Large intestine (tissue), 3 donors: Measurements from ENCODE around the gene NPL. TPM values are rescaled to one million over a fixed set of nuclear protein-coding genes. Genes with fewer than 3 reads are reported as not detected.

ENCODE experiments used
- DNase-seq, 2 donors: peaks; one replicate each; pipeline versions ENCODE4 v3.0.0 to v3.0.0-alpha.2; 2013
- H3K27ac ChIP-seq: one replicate; pipeline ENCODE4 v1.5.1; 2013; ENCODE audit warnings: low read length
- H3K27me3 ChIP-seq: 2 replicates; pipeline ENCODE4 v1.6.1; 2013; ENCODE audit warnings: low read length; ENCODE audit not compliant: control insufficient read depth, insufficient read depth
- H3K36me3 ChIP-seq: 2 replicates; pipeline ENCODE4 v1.6.1; 2013; ENCODE audit warnings: low read length; ENCODE audit not compliant: control insufficient read depth, insufficient read depth
- H3K4me1 ChIP-seq: one replicate; pipeline ENCODE4 v1.6.1; 2013; ENCODE audit warnings: low read length; ENCODE audit not compliant: control insufficient read depth, insufficient read depth
- H3K4me3 ChIP-seq: one replicate; pipeline ENCODE4 v1.5.1; 2013; ENCODE audit warnings: low read length
- H3K9me3 ChIP-seq: one replicate; pipeline ENCODE4 v1.6.1; 2013; ENCODE audit warnings: mild to moderate bottlenecking, low read depth, low read length, moderate library complexity; ENCODE audit not compliant: control insufficient read depth
- WGBS: methylation state at CpG from one replicate; pipeline ENCODE4 v1.1.5; 2013; ENCODE audit warnings: low lambda C conversion rate; ENCODE audit not compliant: insufficient coverage; 5-methylcytosine and 5-hydroxymethylcytosine counted together
- polyA plus RNA-seq: library from polyadenylated mRNA; unstranded; fragments of 120-200 nt; gene quantifications from one replicate; pipeline ENCODE4 v1.2.1, GENCODE V29; 2013

NPL gene
- polyA plus RNA-seq, 1 donor = 28.0 TPM

- Histone ChIP-seq H3K4me1 (no peaks in the 10 kb centered on the region), H3K36me3 (peaks cover 13% of the 10 kb centered on the region)
- 100% methylated on average over 1 of the region's 2 CpGs for WGBS
Measured at GRCh38 chr1:182816863-182817262, 27.3 kb downstream of the NPL start.

GRCh38 chr1:182817802-182818201 lies 28.2 kb downstream of the NPL start:
- Histone ChIP-seq H3K4me1 (no peaks in the 10 kb centered on the region), H3K36me3 (peaks cover 10% of the 10 kb centered on the region), H3K27ac (no peak overlapping the region), H3K4me3 (no peak overlapping the region), H3K9me3 (no peaks in the 10 kb centered on the region), H3K27me3 (no peaks in the 10 kb centered on the region)
- no CpG with 5 or more reads among the region's 3 CpGs for WGBS
- DNase-seq = no peak

More at GRCh38 chr1:182816863-182817262, 27.3 kb downstream of the NPL start:
- Histone ChIP-seq H3K4me3 (no peak overlapping the region), H3K27ac (no peak overlapping the region), H3K9me3 (no peaks in the 10 kb centered on the region), H3K27me3 (no peaks in the 10 kb centered on the region)
- no peak for DNase-seq

GRCh38 chr1:182823220-182823619 lies 33.6 kb downstream of the NPL start:
- H3K27ac ChIP-seq = no peak overlapping the region
- no CpG with 5 or more reads among the region's 3 CpGs for WGBS
- H3K27me3 ChIP-seq = no peaks in the 10 kb centered on the region
- no peaks in the 10 kb centered on the region for H3K9me3 ChIP-seq
- DNase-seq = no peak
- H3K36me3 ChIP-seq = peaks cover 6% of the 10 kb centered on the region
- H3K4me3 ChIP-seq = no peak overlapping the region
- no peaks in the 10 kb centered on the region for H3K4me1 ChIP-seq

GRCh38 chr1:182826892-182827291 lies 37.3 kb downstream of the NPL start:
- WGBS = no CpG with 5 or more reads among the region's 2 CpGs
- DNase-seq = no peak
- H3K4me1 ChIP-seq = no peaks in the 10 kb centered on the region
- H3K27me3 ChIP-seq = no peaks in the 10 kb centered on the region
- H3K4me3 ChIP-seq = no peak overlapping the region
- peaks cover 3% of the 10 kb centered on the region for H3K36me3 ChIP-seq
- H3K9me3 ChIP-seq = no peaks in the 10 kb centered on the region
- no peak overlapping the region for H3K27ac ChIP-seq

- H3K4me3 ChIP-seq = no peak overlapping the region
- peaks cover 3% of the 10 kb centered on the region for H3K36me3 ChIP-seq
- 100% methylated on average over 3 of the region's 5 CpGs for WGBS
- H3K27ac ChIP-seq = no peak overlapping the region
- no peaks in the 10 kb centered on the region for H3K4me1 ChIP-seq
- H3K27me3 ChIP-seq = no peaks in the 10 kb centered on the region
- no peak for DNase-seq
- H3K9me3 ChIP-seq = no peaks in the 10 kb centered on the region
Measured at GRCh38 chr1:182829285-182829932, 39.8 kb downstream of the NPL start.

GRCh38 chr1:182833271-182833670 lies 43.7 kb downstream of the NPL start:
- H3K27ac ChIP-seq = no peak overlapping the region

GRCh38 chr1:182834326-182834725 lies 44.8 kb downstream of the NPL start:
- Histone ChIP-seq H3K36me3 (no peaks in the 10 kb centered on the region), H3K4me1 (peaks cover 4% of the 10 kb centered on the region), H3K9me3 (no peaks in the 10 kb centered on the region), H3K27me3 (no peaks in the 10 kb centered on the region), H3K27ac (no peak overlapping the region), H3K4me3 (no peak overlapping the region)
- WGBS = 89% methylated on average over 2 of the region's 2 CpGs
- DNase-seq = no peak

More at GRCh38 chr1:182833271-182833670, 43.7 kb downstream of the NPL start:
- Histone ChIP-seq H3K27me3 (no peaks in the 10 kb centered on the region), H3K36me3 (no peaks in the 10 kb centered on the region), H3K4me1 (no peaks in the 10 kb centered on the region), H3K4me3 (no peak overlapping the region), H3K9me3 (no peaks in the 10 kb centered on the region)
- DNase-seq = no peak

GRCh38 chr1:182835806-182836205 lies 46.2 kb downstream of the NPL start:
- WGBS = 100% methylated on average over 1 of the region's 10 CpGs
- Histone ChIP-seq H3K27me3 (no peaks in the 10 kb centered on the region), H3K4me1 (peaks cover 4% of the 10 kb centered on the region), H3K27ac (no peak overlapping the region), H3K9me3 (no peaks in the 10 kb centered on the region), H3K4me3 (no peak overlapping the region), H3K36me3 (no peaks in the 10 kb centered on the region)
- no peak for DNase-seq

GRCh38 chr1:182839209-182840066 lies 49.9 kb downstream of the NPL start, which contains the start of gene DHX9:
Gene DHX9, plus strand, starts transcription at chr1:182839347. Its CDS starts 3,220 bp downstream, at chr1:182842567.
- DNase-seq = peak; percentile 88 to 92
- H3K27ac ChIP-seq = peak within 1 kb of the TSS; percentile 98
- H3K4me1 ChIP-seq = peaks cover 11% of the 10 kb centered on the region
- H3K27me3 ChIP-seq = no peaks in the 10 kb centered on the region
- 0% methylated on average over 4 of the region's 92 CpGs for WGBS
- H3K36me3 ChIP-seq = peaks cover 11% of the 10 kb centered on the region
- no peaks in the 10 kb centered on the region for H3K9me3 ChIP-seq
- peak within 1 kb of the TSS; percentile 95 for H3K4me3 ChIP-seq

GRCh38 chr1:182841368-182841988 lies 51.9 kb downstream of the NPL start:
- no peaks in the 10 kb centered on the region for H3K9me3 ChIP-seq
- H3K27me3 ChIP-seq = no peaks in the 10 kb centered on the region
- H3K4me3 ChIP-seq = peak overlapping the region; percentile 95
- 19% methylated on average over 6 of the region's 10 CpGs for WGBS
- DNase-seq = peak in 1 of 2 donors; percentile 36
- H3K4me1 ChIP-seq = peaks cover 11% of the 10 kb centered on the region
- H3K27ac ChIP-seq = no peak overlapping the region
- peaks cover 25% of the 10 kb centered on the region for H3K36me3 ChIP-seq
